NCI-H128 (cell line): ENCODE data around the gene METTL22.

ENCODE experiments used
- DNase-seq: peaks from one replicate; lab custom pipeline; 2025; ENCODE audit not compliant: unreplicated experiment; lab: John Stamatoyannopoulos, UW

The METTL22 gene, protein sequence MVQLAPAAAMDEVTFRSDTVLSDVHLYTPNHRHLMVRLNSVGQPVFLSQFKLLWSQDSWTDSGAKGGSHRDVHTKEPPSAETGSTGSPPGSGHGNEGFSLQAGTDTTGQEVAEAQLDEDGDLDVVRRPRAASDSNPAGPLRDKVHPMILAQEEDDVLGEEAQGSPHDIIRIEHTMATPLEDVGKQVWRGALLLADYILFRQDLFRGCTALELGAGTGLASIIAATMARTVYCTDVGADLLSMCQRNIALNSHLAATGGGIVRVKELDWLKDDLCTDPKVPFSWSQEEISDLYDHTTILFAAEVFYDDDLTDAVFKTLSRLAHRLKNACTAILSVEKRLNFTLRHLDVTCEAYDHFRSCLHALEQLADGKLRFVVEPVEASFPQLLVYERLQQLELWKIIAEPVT

DNA sequence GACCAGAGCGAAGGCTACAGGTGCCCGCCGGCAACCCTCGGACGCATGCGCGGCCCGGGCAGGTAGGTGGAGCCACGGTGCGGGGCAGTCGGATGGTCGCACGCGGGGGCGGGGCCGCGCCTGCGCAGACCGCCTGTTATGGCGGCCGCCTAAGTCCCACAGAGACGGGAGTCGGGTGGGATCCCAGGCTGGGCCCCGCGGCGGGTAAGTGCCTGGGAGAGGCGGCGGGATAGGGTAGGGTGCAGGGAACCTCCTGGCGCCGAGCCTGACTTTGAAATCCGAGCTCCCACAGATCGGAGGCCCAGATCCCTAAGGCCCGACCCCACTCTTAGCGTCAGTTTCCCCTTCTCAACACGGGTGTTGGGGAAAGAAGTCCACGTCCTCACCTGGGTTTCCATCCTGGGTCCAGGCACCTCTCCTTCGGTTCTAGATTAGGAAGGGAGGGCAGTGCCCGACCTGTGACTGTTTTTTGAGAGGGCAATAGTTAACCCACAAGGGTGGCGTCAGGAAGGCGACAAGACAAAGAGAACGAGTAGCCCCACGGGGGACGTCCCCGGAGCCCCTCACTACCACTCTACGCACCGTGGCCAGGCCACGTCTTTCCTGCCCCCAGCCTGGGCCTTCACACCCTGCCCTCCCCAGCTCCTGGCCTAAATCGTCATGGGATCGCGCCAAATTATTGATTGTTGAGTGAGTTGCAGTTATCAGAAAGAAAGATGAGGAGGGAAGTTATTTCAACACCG is at the start of gene METTL22:
Gene METTL22, plus strand, starts transcription at position 127 of the 743 bp plus-strand sequence. CDS start 3,968 bp downstream, outside the sequence.
- peak; percentile 52 for DNase-seq

DNA sequence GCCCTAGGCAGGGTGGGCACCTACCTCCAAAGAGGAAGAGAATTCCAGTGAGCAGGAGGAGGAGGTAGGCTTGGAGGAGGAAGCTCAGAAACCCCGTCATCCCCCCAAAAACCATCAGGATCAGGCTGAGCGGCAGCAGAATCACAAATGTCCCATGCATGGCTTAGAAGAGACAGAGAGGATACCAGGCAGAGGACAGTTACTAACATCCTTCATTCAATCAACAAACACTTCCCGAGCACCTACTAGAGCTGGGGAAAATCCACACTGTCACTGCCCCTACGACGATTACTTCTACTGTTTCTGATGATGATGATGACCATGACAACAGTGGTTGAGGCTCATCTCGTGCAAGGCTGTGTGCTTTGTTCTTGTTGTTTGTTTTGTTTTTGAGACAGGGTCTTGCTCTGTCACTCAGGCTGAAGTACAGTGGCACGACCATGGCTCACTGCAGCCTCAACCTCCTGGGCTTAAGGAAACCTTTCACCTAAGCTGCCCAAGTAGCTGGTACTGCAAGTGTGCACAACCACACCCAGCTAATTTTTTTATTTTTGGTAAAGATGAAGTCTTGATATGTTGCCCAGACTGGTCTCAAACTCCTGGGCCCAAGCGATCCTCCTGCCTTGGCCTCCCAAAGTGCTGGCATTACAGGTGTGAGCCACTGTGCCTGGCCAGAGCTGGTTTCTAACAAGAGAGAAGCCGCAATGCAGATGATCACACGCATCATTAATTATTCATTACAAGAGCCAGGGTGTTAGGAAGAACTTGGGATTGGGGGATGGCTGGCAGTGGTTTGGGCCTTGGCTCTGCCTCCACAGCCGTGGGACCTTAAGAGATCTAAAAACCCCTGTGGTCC is 49.2 kb upstream of the METTL22 start:
- DNase-seq = no peak

DNA sequence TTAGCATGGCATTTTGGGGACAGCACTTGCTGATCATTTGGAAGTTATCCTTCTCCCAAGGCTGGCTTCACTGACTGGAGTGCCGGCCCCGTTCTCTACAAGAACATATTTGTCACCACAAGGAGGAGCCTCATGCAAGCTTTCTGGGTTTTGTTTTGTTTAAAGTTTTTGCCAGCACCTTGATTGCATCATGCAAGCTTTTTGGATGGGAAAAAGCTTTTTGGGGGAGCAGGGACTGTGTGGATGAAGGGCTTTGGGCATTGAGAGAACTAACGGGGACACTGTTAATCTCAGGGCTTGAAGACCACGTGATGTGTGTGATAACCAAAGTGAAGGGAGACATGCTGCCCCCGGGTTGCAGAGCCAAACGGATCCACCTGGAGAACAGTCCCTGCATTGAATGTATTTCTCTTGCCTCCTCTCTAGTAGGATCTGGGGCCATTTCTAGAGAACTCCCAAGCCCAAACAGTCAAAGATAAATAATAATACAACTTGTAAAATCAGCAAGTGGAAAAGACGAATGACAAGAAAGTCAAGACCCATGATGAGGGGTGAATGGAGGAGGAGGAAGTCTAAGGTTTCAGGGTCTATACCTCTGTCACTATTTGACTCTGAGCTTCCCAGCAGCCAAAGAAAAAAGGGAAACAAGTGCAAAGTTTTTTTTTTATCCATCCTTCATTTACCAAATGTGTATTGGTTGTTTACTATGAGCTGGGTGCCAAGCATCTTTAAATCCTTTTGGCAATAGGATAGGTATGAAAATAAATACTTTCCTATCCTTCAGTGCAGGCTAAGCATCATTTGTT is 48.4 kb upstream of the METTL22 start:
- DNase-seq = no peak

DNA sequence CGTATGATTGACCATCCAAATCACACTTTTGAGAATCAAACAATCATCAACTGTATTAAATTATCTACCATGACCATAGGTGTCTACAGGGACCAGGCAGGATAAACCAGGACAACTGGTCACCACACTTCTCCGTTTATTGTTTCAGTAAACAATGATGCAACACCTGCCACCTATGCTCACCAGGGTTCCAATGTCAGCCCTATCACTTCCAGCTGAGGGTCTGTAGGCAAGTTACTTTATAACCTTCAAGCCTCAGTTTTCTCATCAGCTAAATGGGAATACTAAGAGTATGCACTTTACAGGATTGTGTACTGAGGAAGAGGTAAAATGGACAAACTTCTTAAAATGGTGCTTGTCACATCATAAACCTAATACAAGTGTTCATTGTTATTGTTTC is 46.1 kb upstream of the METTL22 start:
- no peak for DNase-seq

DNA sequence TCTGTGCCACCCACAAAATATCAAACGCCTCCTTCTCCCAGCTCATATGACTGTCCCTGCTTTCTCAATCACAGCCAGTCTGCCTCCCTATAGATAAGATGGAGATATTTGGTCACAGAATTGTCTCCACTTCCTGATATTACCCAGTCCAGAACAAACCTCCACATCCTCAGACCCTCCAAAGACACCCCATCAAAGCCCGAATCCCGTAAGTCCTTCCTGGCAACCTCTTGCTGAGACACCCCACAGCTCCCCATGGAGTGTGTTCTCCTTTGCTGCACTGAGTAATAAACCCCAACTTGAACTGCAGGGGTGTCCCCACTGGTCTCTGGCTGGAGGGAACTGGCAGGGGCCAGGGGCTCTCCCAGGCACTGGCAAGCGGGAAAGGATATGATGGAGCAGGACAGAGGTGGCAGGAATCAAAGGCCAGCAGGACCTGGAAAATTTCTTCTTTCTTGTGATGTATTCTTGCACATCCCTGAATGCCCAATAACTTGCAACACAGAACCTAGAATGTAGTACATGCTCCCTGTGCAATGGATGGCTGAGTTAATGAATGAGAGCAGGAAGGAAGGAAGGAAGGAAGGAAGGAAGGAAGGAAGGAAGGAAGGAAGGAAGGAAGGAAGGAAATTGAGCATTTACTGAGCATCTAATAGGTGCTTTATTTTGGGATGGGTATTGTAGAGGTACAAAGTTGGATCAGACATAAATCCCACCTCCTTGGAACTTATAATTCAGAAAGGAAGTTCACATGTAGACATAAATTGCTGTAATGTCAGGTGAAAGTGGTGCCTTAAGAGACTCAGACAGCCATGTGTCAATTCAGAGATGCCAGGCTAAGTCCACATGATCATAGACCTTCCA is 45.1 kb upstream of the METTL22 start:
- DNase-seq = no peak

DNA sequence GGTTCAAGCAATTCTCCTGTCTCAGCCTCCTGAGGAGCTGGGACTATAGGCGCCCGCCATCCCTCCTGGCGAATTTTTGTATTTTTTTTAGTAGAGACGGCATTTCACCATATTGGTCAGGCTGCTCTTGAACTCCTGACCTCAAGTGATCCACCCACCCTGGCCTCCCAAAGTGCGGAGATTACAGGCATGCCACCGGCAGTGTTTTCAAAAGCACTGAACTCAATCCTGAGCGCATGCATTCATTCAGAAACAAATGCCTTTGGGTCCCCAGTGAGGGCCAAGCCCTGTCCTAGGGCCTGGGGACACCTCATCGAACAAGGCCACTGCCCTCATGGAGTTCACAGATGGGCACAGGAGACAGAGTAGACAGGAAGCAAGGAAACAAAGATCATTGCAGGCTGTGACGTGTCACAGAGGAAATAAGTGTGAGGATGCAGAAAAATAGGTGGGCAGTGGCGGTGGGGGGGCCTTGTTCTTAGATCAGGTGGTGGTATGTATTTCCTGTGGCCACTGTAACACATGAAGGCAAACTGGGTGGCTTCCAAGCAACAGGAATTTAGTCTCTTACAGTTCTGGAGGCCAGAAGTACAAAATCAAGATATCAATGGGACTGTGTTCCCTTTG is 43.7 kb upstream of the METTL22 start:
- DNase-seq = no peak

DNA sequence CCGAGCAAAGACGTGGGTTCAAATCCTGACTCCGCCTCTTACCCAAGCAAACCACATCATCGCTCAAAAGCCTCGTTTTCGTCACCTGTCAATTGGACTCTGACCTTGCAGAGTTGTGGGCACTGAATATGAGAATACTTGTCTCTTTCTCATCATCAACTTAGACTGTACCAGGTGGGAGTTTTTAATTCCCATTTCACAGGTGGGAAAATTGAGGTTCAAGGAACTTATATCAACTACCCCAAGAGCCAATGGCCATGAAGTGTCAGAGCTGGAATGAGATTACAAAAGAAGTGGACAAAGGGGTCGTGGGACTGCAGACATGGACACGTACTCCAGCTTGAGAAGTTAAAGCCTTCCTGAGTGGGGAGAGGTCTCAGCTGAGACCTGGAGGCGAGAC is 41.9 kb upstream of the METTL22 start:
- no peak for DNase-seq

DNA sequence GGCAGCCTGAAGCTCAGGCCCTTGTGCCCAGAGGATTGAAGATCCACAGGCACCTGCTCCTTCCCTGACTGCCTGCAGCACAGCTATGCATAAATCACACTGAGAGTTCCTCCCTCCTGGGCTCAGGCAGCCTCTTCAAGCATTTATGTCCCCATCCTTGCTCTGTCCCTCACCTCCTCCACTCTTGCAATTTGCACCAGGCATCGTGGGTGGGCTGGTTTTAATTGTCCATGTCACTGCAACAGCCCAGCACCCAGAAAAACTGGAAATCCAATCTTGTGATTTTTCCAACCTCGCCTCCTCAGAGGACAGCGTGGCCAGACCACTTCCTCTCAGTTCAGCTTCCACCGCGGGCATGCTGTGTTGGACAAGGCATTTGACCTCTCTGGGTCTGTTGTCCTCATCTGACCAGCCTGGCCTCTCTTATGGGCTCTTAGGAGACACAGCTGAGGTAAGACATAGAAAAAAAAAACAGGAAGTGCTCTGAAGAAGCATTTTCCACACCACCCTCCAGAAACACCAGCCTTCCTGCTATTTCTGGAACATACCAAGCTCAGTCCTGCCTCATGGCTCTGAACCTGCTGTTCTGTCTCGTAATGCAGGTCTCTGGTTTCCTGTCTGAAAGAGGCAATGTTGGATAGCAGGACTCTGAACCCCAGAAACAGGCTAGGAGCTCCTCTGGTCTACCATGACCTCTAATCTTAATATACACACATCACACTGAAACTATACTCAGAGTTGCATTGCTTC is 39.5 kb upstream of the METTL22 start:
- DNase-seq = no peak

DNA sequence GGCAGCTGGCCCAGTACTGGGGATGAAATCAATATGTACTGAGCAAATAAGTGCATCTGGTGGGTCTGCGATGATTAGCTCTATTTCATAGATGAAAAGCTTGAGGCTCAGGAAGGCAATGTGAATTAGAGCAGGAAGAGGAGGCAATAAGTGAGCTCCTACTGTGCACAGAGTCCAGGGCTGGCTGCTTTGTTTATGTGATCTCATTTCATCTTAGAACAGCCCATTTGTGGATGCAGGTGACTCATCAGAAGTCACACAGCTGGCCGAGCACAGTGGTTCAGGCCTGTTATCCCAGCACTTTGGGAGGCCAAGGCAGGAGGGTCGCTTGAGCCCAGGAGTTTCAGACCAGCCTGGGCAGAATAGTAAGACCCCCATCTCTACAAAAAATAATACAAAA is 38.3 kb upstream of the METTL22 start:
- no peak for DNase-seq

DNA sequence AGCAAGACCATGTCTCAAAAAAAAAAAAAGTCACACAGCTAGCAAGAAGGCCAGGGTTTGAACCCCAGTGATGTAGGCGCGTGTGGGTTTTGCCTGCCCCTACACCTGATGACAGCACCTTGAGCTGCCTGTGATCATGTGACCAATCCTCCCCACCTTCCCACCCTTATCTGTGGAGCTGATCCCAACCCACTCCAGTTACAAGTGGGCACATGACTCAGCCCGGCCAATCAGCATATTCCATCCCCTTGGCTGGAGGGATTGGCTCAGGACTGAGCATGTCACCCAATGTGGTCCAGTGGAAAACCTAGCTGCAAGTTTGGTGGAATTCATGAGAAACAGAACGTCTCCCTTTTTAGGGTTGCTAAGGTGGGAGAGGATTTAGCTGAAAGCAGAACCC is 37.8 kb upstream of the METTL22 start:
- DNase-seq = no peak

DNA sequence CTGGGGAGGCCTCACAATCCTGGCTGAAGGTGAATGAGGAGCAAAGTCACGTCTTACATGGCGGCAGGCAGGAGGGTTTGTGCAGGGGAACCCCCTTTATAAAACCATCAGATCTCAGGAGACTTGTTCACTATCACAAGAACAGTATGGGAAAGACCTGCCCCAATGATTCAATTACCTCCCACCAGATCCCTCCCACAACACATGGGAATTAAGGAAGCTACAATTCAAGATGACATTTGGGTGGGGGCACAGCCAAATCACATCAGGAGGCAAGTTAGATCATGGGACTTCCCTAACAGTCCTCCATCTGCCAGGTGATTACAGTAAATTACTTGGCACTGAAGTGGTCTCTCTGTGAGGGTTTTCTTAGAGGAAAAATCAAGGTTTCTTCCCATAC is 36.5 kb upstream of the METTL22 start:
- DNase-seq = no peak

DNA sequence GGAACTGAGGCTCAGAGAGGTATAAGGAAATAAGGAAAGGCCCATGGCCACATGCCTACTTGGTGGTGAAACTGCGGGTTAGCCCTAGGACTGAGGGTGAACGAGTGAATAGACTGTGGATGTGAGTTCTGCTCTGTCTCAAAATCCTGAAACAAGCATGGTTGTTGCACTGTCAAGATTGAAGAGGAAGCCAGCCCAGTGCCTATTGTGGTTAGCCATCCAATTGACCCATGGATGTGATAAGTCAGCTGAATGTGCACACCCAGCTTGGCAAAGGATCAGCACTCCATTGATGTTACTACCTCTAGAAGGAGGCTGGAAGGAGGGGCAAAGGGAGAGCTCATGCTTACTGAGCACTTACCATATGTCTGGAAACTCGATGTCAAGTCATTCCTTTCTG is 35.6 kb upstream of the METTL22 start:
- no peak for DNase-seq

DNA sequence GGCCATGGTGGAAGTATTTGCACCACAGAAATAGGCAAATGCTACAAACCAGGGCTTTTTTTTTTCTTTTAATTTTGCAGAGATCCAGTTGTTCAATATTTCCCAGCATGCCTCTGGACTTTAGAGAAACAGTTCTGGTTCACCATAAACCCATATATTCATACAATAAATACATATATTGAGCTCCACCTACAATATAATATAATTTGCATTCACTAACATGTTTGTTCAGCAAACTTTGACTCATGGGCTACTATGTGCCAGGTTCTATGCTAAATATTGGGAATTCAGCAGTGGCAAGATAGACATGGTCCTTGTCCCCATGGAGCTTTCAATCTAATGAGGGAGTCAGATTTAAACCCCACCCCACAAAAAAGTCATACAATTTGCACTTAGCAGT is 34.4 kb upstream of the METTL22 start:
- DNase-seq = no peak

DNA sequence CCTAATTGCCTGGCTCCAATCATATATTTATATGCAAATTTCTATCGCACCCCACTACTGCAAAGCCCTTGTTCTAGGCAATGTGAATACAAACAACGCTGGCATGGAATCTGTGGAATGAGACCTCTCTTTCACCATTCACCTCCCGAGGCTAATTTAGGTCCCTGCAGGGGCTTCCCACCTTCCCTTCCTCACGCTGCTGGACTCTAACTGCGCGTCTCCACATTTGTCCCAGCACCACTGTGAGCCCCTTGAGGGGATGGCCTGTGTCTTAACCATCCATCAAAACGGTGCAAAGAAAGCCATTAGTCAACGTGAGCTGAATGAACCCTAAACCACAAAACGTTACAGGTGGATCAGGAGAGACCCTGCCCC is 32.8 kb upstream of the METTL22 start:
- no peak for DNase-seq

DNA sequence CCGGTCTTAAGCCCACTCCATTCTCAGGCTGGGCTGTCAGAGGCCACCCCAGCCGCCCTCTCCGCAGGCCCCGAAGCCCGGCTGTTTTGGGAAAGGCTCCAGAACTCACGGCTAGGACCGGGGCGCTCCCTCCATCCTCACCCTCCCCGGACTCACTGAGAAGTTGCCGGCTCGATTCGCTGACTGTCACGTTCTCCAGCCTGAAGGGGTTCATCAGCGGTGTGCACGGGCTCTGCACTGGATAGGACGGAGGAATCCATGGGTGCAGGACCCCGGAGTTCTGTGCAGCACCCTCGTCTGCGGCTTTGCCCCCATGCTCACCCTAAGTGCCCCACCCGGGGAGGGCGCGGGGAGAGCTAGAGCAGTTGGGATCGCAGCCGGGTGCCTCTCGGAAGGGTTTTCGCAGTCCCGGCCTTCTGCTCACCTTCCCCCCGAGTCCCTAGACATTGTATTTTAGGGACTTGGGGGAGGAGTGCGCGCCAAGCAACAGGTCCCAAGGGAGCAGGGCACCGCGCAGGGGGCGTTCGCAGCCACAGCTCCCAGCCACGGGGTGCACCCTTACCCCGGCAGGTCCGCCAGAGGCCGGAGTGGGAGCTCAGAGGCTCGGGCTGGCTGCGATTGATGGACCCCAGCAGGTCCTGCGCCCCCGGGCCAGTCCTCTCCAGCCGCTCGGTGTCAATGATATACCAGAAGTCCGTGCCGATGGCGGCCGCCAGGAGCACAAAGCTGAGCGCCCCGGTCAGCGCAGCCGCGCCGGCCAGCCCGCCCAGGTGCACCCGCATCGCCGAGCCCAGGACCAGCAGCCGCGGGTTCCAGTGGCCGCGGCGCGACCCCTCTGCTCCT is 32.2 kb upstream of the METTL22 start:
- DNase-seq = no peak

DNA sequence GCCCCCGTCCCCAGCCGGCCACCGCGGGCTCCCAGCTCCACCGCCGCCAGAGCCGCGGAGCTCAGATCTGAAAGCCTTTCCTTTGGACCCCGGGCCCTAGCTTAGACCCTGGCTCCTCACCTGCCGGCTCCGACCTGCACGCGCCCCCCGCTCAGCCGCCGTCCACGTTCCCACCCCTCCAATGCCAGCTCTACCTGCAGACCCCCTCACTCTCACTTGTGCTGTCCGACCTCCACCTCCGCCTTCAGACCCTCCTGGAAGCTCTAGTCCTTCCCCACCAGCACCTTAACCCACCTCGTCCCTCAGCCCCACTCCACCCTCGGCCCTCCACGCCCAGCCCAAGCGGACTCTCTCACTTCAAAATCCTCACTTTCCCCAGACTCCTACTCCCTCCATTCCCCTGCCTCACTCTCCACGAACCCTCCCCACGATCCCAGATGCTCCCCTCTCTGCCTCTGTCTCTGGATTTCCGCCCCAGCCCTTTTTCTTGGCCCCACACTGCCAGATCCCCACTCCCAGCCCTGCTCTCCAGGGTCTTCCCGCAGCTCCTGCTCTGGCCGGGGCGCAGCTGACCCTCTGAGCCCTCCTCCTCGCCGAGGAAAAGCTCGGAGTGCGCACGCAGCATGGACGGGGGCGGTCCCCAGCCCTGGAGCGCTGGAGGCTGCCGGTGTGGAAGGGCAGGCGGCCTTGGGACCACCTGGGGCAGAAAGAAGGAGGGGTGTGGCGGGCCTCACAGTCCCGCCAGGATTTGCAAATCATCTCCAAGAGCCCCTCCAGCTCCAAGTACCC is 31.4 kb upstream of the METTL22 start, which contains the start of gene TMEM114:
Gene TMEM114, minus strand, starts transcription at position 612 of the 789 bp plus-strand sequence. CDS start 673 bp downstream, outside the sequence.
- no peak for DNase-seq

DNA sequence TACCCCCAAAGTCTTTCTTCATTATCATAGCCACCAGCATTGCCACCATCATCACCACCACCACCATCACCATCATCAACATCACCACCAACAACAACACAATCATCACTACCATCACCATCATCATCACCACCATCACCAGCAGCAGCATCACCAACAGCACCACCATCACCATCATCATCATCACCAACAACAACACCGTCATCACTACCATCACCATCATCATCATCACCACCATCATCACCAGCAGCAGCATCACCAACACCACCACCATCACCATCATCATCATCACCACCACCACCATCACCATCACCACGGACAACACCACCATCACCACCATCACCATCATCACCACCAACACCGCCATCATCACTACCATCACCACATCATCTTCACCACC is 30.7 kb upstream of the METTL22 start:
- no peak for DNase-seq
